Tibial artery (tissue), 4 donors: ENCODE measurements around the gene GALNT2.

Experiments
- DNase-seq, 2 donors: peaks; one replicate each; pipeline ENCODE4 v3.0.0-alpha.2; 2019
- H3K27ac ChIP-seq, 2 donors: fragments of 200-600 bp; sonication (generic) in 1 of 2; 1 replicate in 1 of 2; 2 replicates in 1 of 2; pipeline ENCODE4 v1.5.1; 2018 to 2019; ENCODE audit warnings: mild to moderate bottlenecking in 1 of 2
- H3K27me3 ChIP-seq, 2 donors: fragments of 200-600 bp; sonication (generic) in 1 of 2; one replicate each; pipeline versions ENCODE4 v1.5.1 to v1.6.0; 2016 to 2019
- H3K36me3 ChIP-seq, 3 donors: fragments of 200-600 bp; sonication (generic) in 2 of 3; one replicate each; pipeline ENCODE4 v1.5.1; 2016 to 2019; ENCODE audit warnings: mild to moderate bottlenecking in 2 of 3
- H3K4me1 ChIP-seq, 4 donors: fragments of 200-600 bp; sonication (generic) in 2 of 4; 1 replicate in 3 of 4; 2 replicates in 1 of 4; pipeline ENCODE4 v1.5.1; 2016 to 2019
- H3K4me3 ChIP-seq, 2 donors: fragments of 200-600 bp; sonication (generic) in 1 of 2; 1 replicate in 1 of 2; 2 replicates in 1 of 2; pipeline ENCODE4 v1.5.1; 2018 to 2019; ENCODE audit warnings: mild to moderate bottlenecking in 2 of 2
- H3K9me3 ChIP-seq, 3 donors: fragments of 200-600 bp; sonication (generic) in 1 of 3; one replicate each; pipeline ENCODE4 v1.5.1; 2016 to 2019
- intact Hi-C: fragments of 100-400 bp; cut with DNase I; formaldehyde crosslinking; loops from one replicate; pipeline ENCODE4 v1.15.0; 2023; ENCODE audit warnings: low total_unique reads
- TF ChIP-seq, protein P1 (sequence below), 2 experiments: fragments of 200-600 bp in 1 of 2; fragments of 450-650 bp in 1 of 2; IDR thresholded peaks; one replicate each; pipeline ENCODE4 v1.5.1; 2017 to 2019; ENCODE audit warnings: antibody characterized with exemption in 2 of 2, mild to moderate bottlenecking in 1 of 2, moderate library complexity in 1 of 2

GALNT2 gene

DNA sequence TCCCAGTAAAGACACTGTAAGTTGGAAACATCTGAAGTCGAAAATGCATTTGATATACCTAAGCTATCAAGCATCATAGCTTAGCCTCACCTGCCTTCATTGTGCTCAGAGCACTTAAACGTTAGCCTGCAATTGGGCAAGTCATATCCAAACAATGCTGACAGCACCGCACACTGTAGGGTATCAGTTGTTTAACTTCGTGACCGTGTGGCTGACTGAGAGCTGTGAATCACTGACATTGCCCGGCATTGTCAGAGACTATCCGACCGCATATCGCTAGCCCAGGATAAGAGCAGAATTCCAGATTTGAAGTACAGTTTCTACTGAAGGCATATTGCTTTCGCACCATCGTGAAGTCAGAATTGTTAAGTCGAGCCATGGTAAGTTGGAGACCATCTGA is 41.5 kb downstream of the GALNT2 start:
- Histone ChIP-seq H3K4me3 (no peak overlapping the region), H3K9me3 (no peaks in the 10 kb centered on the region), H3K27me3 (no peaks in the 10 kb centered on the region), H3K27ac (no peak overlapping the region), H3K4me1 (peaks cover 0 to 57% (median 48%) of the 10 kb centered on the region in 4 donors), H3K36me3 (no peaks in the 10 kb centered on the region)
- intact Hi-C loops: no loop called here
- no peak for DNase-seq
- TF ChIP-seq, protein P1, sequence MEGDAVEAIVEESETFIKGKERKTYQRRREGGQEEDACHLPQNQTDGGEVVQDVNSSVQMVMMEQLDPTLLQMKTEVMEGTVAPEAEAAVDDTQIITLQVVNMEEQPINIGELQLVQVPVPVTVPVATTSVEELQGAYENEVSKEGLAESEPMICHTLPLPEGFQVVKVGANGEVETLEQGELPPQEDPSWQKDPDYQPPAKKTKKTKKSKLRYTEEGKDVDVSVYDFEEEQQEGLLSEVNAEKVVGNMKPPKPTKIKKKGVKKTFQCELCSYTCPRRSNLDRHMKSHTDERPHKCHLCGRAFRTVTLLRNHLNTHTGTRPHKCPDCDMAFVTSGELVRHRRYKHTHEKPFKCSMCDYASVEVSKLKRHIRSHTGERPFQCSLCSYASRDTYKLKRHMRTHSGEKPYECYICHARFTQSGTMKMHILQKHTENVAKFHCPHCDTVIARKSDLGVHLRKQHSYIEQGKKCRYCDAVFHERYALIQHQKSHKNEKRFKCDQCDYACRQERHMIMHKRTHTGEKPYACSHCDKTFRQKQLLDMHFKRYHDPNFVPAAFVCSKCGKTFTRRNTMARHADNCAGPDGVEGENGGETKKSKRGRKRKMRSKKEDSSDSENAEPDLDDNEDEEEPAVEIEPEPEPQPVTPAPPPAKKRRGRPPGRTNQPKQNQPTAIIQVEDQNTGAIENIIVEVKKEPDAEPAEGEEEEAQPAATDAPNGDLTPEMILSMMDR (IDR thresholded peaks at IDR 0.05): no peak

DNA sequence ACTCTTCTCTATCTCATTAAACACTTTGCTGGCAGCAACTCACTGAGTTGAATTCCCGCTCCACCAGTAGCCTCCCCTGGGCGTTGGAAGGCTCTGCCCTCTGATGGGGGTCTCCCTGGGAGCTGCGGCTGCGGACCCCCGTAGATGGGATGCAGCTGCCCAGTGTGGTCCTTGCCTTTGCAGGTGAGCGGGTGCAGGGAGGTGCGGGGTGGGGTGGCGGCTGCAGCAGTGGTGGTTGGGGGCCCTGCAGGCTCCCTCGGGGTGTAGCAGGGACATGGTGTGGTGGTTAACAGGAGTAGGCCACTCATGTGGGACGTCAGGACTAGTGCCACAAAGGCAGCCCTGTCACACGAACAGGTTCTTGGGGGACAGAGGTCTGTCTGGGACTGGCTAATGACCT is 42.0 kb downstream of the GALNT2 start:
- TF ChIP-seq, protein P1 (IDR thresholded peaks at IDR 0.05): no peak
- Histone ChIP-seq H3K27me3 (no peaks in the 10 kb centered on the region), H3K4me3 (no peak overlapping the region), H3K4me1 (peaks cover 0 to 57% (median 46%) of the 10 kb centered on the region in 4 donors), H3K36me3 (no peaks in the 10 kb centered on the region), H3K27ac (no peak overlapping the region), H3K9me3 (no peaks in the 10 kb centered on the region)
- no peak for DNase-seq
- intact Hi-C loops: no loop called here

DNA sequence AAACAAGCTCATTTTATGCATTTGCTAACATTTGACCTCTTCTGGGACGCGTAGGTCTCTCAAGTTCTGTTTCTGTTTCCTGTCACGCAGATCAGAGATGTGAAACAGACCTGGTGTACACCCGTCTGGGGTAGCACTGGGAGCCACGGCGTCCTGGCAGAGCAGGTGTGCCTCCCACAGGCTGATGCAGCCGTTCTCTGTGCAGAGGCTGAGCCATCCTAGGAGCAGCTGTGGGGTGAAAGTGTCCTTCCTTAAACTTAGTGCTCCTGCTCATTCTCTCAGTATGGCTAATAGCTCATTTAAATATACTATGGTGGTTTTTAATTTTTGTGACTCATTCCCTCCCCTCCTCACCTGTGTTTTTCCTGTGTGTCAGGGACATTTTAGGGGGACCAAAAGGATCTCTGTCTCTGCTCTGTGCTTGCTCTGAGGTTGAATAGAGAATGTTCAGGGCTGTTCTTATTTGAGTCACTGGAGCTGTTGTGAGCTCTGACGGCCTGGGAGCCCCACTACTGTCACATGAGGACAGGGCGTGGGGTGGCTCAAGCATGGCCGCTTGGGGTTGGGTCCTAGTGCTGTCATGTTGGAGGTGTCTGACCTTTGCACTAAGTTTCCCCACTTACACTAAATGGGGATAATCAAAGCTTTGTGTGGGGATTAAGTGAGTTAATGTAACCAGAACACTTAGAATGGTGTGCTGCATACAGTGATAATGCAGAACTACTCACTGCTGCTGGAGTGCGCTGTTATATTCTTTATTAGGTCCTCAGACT is 43.0 kb downstream of the GALNT2 start:
- no peaks in the 10 kb centered on the region for H3K36me3 ChIP-seq
- no peaks in the 10 kb centered on the region for H3K27me3 ChIP-seq
- no peaks in the 10 kb centered on the region for H3K9me3 ChIP-seq
- TF ChIP-seq, protein P1 (IDR thresholded peaks at IDR 0.05): no peak
- intact Hi-C loops: no loop called here
- peaks cover 0 to 57% (median 39%) of the 10 kb centered on the region in 4 donors for H3K4me1 ChIP-seq
- H3K27ac ChIP-seq: no peak overlapping the region
- no peak overlapping the region for H3K4me3 ChIP-seq
- DNase-seq: no peak

DNA sequence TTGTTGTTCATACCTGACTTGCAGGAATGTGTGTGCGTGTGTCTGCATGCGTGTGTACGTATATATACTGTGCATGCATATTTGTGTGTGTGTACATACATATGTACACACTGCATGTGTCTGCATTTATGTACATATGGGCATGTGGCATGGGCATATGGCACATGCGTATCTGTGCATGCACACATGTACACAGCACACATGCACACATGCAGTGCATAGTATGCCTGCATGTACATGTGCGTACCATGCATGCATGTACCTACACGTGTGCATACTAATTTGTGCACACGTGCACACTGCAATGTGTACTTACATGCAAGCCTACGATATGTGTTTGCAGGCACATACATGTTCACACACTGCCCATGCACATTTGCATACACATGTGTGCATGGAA is 43.9 kb downstream of the GALNT2 start:
- Histone ChIP-seq H3K27ac (no peak overlapping the region), H3K4me3 (no peak overlapping the region), H3K27me3 (no peaks in the 10 kb centered on the region), H3K4me1 (peaks cover 0 to 49% (median 31%) of the 10 kb centered on the region in 4 donors), H3K9me3 (no peaks in the 10 kb centered on the region), H3K36me3 (no peaks in the 10 kb centered on the region)
- intact Hi-C loops: no loop called here
- TF ChIP-seq, protein P1 (IDR thresholded peaks at IDR 0.05): no peak
- no peak for DNase-seq

DNA sequence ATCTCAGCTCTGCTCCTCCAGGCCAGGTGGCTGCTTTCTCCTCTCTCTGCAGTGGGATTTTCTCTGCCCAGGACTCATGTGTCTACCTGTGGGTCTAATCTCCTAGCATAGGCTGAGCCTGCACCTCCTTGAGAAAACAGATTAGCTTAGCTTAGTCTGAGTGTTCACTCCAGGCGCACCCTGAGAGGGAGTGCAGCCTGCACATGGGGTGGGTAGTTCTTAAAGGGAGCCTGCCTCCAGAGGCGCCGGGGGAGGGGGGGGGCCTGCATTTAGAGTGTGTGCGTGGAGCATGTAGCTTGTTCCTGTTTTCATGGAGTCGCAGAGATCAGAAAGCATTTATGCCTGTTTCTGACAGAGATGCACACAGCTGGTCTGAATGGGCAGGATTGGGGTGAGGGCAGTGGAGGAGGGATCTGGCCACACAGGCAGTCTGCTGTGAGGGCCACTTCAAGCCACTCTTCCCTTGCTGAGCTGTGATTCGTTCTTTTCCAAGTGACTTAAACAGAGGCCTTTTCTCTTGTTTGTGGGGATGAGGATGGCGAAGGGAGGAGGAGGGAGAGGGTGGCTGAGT is 45.2 kb downstream of the GALNT2 start:
- peaks cover 0 to 37% (median 23%) of the 10 kb centered on the region in 4 donors for H3K4me1 ChIP-seq
- H3K27me3 ChIP-seq: no peaks in the 10 kb centered on the region
- H3K4me3 ChIP-seq: no peak overlapping the region
- H3K36me3 ChIP-seq: no peaks in the 10 kb centered on the region
- no peaks in the 10 kb centered on the region for H3K9me3 ChIP-seq
- intact Hi-C loops: no loop called here
- TF ChIP-seq, protein P1 (IDR thresholded peaks at IDR 0.05): no peak
- DNase-seq: no peak
- H3K27ac ChIP-seq: peak overlapping the region; percentile 67 to 71
